Activated gamma-delta T cell treated with Interleukin-2 at 50 U/mL for 16 hours (primary cell): ENCODE results near the gene EPOP.

Experiments
- DNase-seq: peaks from one replicate; pipeline ENCODE4 v3.0.0-alpha.2; 2020

EPOP gene

DNA sequence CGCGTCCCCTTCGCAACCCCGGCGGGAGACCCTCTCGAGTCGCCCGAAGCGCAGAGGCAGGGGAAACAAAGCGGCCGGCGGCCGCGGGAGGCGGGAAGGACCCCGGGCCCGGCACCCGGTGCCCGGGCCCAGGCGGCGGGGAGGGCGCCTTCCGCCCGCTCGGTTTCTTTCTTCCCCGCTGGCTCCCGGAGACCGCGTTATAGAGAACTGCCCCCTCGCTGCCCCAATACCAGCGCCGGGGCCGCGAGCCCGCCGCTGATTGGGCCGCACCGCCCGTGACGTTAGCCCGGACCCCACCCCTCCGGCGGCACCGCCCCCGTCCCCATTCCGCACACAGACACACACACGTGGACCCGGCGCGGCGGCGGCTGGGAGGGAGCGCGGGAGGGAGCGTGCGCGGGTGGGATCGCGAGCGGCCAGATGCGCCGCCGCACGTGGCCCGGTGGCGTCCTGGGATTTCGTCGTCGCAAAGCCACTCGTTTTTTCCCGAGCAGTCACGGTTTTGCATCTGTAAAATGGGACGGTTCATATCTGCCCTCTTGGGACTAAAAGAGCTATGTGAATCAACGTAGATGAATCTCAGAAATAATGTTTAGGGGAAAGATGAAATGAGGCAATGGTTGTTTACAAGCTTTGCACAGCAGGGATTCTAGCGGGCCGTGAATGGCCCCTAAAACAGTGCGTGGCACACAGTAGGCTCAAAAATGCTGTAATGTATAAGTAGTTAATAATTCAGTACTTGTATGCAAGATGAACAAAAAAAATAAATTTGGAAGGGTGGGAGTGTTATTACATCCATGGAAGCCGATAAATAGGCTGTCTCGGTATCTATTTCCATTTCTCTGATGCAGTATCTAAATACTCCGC is at the start of gene EPOP:
EPOP (minus strand) TSS at position 209 of the 867 bp plus-strand sequence. CDS start 462 bp downstream, outside the sequence.
- peak; percentile 72 for DNase-seq

- no peak for DNase-seq
Observed at GRCh38 chr17:38721802-38722201, 47.0 kb upstream of the EPOP start.

GRCh38 chr17:38720941-38721340 is 46.2 kb upstream of the EPOP start:
- no peak for DNase-seq

DNA sequence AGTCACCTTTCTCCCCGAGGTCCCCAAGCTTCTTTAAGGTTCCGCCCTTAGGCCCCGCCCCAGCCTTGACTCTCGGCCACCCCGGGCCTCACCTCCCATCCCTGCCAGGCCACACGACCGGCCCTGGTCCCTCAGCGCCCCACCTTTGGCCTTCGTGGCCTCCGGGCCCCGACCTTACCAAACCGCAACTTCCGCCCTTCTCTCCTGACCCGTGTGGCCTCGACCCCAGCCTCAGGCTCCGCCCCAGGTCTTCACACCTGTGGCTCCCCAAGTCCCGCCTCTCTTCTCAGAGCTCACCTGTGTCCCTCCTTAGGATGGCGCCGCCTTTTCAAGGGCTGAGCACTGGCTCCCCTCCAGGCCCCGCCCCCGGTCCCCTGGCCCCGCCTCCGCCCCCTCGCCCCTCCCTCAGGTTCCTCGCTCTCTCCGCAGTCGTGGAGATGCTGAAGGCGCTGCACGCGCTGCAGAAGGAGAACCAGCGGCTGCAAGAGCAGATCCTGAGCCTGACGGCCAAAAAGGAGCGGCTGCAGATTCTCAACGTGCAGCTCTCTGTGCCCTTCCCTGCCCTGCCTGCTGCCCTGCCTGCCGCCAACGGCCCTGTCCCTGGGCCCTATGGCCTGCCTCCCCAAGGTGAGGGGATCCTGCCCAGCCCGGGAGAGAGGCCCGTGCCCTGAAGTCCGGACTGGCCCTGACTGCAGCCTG is 45.3 kb upstream of the EPOP start:
- DNase-seq: no peak

DNA sequence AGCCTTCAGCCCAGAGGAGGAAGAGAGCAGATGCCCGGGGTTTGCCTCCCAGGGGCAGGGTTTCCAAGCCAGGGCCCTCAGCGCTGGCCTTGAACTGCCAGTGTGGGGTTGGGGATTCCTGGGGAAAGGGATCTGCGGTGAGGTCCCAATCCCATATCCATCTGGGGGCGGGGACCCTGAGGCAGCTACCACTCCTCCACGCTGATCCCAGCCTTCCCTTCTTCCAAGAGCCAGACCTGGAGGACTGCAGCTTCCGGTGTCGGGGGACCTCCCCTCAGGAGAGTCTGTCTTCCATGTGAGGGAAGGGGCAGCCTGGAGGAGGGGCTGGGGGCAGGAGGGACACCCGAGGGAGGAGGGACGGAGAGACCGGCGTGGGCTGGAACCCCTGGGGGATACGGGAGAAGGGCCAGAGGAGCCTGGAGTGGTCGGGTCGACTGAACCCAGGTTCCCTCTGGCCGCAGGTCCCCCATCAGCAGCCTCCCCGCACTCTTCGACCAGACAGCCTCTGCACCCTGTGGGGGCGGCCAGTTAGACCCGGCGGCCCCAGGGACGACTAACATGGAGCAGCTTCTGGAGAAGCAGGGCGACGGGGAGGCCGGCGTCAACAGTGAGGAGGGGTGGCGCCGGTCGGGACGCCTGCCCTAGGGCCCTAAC is 44.7 kb upstream of the EPOP start:
- no peak for DNase-seq

- no peak for DNase-seq
Observed at GRCh38 chr17:38717139-38717745, 42.5 kb upstream of the EPOP start.

GRCh38 chr17:38716368-38717005 is 41.7 kb upstream of the EPOP start:
- DNase-seq: no peak

DNA sequence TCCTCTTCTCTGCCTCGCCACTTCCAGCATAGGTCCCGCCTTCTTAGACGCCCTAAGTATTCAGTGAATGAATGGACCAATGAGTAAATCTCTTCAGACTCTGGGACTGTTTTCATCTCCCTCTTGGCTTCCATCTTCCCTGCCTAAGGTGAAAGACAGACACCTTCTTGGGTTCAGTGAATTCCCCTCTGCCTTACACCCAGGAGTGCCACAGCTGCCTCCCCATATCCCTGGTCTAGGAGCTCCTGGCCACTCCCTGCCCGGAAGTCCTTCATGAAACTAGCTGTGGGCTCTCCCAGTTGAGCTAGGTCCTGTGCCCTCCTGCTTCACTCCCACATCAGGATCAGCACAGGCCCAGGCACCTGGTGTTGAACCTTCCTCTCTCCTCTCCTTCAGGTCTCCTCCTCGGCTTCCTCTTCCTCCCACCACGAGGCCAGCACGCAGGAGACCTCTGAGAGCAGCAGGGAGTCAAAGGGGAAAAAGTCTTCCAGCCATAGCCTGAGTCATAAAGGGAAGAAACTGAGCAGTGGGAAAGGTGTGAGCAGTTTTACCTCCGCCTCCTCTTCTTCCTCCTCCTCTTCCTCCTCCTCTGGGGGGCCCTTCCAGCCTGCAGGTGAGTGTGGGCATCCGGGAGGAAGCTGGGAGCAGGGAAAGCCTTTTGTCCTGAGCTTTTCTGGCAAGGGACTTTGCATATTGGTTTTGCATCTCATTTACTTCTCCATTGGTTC is 40.6 kb upstream of the EPOP start:
- DNase-seq: no peak

GRCh38 chr17:38713456-38714075 is 38.8 kb upstream of the EPOP start:
- no peak for DNase-seq

DNA sequence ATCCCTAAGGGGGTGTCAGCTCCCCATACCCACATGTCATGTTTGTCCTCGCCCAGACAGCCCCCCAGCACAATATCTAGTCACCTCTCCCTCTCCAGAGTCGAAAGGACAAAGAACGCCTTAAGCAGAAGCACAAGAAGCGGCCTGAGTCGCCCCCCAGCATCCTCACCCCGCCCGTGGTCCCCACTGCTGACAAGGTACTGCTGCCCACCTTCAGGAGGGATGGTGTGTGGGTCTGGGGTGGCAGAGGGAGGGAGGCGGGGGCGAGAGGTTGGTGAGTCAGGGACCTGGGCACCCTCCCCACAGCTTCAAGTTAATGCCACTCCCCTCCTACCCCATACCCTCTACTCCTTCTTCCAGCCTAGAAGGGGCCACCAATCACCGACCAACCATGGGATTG is 37.8 kb upstream of the EPOP start:
- no peak for DNase-seq

DNA sequence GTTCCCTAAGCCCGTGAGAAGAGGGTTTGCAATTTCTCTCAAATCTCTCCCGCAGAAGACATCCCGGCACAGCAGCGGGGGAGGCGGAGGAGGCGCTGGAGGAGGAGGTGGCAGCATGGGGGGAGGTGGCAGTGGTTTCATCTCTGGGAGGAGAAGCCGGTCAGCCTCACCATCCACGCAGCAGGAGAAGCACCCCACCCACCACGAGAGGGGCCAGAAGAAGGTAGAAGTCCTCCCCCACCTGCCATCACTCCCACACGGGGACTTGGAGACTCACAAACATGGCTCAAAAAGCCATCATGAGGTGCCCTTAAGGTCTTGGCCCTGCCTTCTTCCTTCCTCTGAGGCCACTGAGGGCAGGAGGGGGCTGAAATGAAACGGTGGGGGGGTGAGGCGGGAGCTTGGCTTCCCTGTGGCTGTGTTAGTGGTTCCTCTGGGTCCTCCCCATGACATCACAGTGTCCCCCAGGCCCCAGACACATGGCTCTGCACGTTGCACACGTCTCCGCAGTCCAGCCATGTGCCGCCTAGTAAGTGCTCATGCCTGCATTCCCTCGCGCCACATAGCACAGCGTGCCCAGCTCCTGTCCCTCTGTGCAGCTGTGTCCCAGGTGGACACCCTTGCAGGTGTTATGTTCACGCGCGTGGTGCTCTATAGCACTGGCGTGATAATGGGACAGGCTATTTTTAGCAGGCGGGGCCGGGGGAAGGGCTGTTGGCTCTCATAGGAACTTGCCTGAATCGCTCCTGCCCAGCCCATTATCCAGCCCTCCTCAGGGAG is 37.2 kb upstream of the EPOP start:
- DNase-seq: no peak

- no peak for DNase-seq
Observed at GRCh38 chr17:38710985-38711384, 36.2 kb upstream of the EPOP start.

DNA sequence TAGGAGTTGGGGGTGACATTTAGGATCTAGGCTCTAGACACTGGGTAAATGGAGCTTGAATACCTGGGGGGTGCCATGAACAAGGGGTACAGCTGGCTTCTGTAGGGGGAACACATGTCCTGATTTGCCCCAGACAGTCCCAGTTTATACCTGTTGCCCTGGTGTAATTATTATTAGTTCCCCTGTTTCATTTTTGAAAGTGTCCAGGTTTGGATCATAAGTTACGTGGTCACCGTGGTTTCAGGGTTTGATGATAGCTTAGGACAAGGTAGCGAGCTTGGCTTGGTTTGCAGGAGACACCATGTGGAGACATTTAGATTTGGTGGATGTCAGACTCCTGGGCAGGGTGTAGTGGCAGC is 35.8 kb upstream of the EPOP start:
- DNase-seq: no peak

- DNase-seq: no peak
Observed at GRCh38 chr17:38709864-38710603, 35.3 kb upstream of the EPOP start.

- DNase-seq: no peak
Observed at GRCh38 chr17:38709104-38709820, 34.5 kb upstream of the EPOP start.

- DNase-seq: no peak
Observed at GRCh38 chr17:38707678-38708351, 33.1 kb upstream of the EPOP start.

GRCh38 chr17:38706505-38707216 is 31.9 kb upstream of the EPOP start:
- peak; percentile 23 for DNase-seq
